Spleen (tissue), 7 donors: Measurements from ENCODE around the gene NTN4.

Experiments
- CTCF ChIP-seq, 11 experiments: fragments of 200-600 bp in 7 of 11; fragments of 450-650 bp in 4 of 11; sonication (generic) in 4 of 11; IDR thresholded peaks in 8 of 11; conservative IDR thresholded peaks in 3 of 11; 1 replicate in 7 of 11; 2 replicates in 4 of 11; pipeline versions ENCODE4 v1.4.0 to v1.8.0; 2016 to 2021; ENCODE audit warnings: antibody characterized with exemption in 11 of 11, inconsistent platforms in 4 of 11, mild to moderate bottlenecking in 1 of 11
- POLR2A ChIP-seq, 3 donors: fragments of 450-650 bp; IDR thresholded peaks; one replicate each; pipeline ENCODE4 v1.5.1; 2017; ENCODE audit warnings: antibody characterized with exemption in 3 of 3, mild to moderate bottlenecking in 1 of 3
- donor health status: DM: no; HTN: no; CAD: no; lungs with moderate emphysema.
- donor health status: DM: no; HTN: no; CAD: no.
- donor health status: DM: no; HTN: no; CAD: no.

GRCh38 chr12:95673576-95673975, 117.0 kb downstream of the NTN4 start:
- no peak for TF ChIP-seq CTCF (IDR thresholded peaks at IDR 0.05 in 8 of 11, conservative IDR thresholded peaks at IDR 0.05 in 3 of 11)
- no peak for TF ChIP-seq POLR2A (IDR thresholded peaks at IDR 0.05)
